Right atrium auricular region (tissue), 2 donors: Measurements from ENCODE around the gene PUM2. TPM values are rescaled to one million over a fixed set of nuclear protein-coding genes. Genes with fewer than 3 reads are reported as not detected.

Source experiments
- DNase-seq: peaks from one replicate; pipeline ENCODE4 v3.0.0-alpha.2; 2019; ENCODE audit warnings: low spot score
- H3K27ac ChIP-seq, 2 donors: fragments of 200-600 bp; sonication (generic); 1 replicate in 1 of 2; 2 replicates in 1 of 2; pipeline ENCODE4 v1.5.1; 2016 to 2019
- H3K27me3 ChIP-seq, 2 donors: fragments of 200-600 bp; sonication (generic); one replicate each; pipeline versions ENCODE4 v1.5.1 to v1.6.0; 2017 to 2019
- H3K36me3 ChIP-seq: fragments of 200-600 bp; sonication (generic); one replicate; pipeline ENCODE4 v1.5.1; 2016
- H3K4me1 ChIP-seq, 2 donors: fragments of 200-600 bp; sonication (generic); one replicate each; pipeline versions ENCODE4 v1.5.1 to v1.6.0; 2017 to 2019
- H3K4me3 ChIP-seq, 2 donors: fragments of 200-600 bp; sonication (generic); 1 replicate in 1 of 2; 2 replicates in 1 of 2; pipeline ENCODE4 v1.5.1; 2017 to 2019; ENCODE audit warnings: mild to moderate bottlenecking in 1 of 2, moderate library complexity in 1 of 2
- H3K9me3 ChIP-seq, 2 donors: fragments of 200-600 bp; sonication (generic); one replicate each; pipeline ENCODE4 v1.5.1; 2019
- total RNA-seq, 2 donors: library from RNA; depleted of rRNA; stranded (reverse); fragments of >200 nt; gene quantifications; one replicate each; pipeline ENCODE4 v1.1.0, GENCODE V29; 2016
- TF ChIP-seq, protein P1 (sequence below), 2 donors: fragments of 200-600 bp; sonication (generic); IDR thresholded peaks; one replicate each; pipeline ENCODE4 v1.5.1; 2019; ENCODE audit warnings: antibody characterized with exemption in 2 of 2

PUM2 gene
- total RNA-seq, 2 donors from 2014 or later = 35.0 to 44.8 TPM

DNA sequence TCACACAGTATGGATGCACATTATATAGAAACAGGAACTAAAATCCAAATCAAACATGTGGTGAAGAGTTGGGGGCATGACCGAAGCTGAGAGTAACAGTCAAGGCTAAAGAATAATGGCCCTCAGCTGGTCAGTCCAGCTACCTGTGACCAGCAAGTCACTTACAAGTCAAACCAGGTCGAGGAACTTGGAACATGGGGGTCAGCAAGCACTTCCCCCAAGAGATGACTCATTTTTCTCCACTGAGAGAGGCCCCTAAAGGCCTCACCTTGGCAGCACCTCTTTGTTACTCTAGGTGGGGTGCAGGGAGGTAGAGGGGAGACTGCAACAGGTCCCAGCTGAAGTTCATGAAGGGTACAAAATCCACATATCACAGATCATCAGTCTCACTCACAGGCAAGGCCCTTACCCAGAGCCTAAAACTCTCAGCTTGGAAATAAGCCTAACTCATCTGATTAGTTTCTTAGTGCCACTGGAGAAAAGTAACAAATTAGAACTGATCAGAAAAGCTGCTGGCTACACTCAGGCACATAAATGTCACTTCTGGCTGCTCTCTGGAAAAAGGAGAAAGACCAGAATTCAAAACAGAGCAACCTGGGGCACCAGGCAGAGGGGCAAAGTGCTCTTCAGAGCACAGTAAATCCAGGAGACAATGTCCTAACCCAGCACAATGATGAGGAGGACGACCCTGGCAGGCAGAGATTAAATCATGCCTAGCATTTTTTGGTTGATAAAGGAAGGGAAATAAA lies 129.7 kb downstream of the PUM2 start:
- Histone ChIP-seq H3K4me3 (no peak overlapping the region), H3K36me3 (no peaks in the 10 kb centered on the region)
- TF ChIP-seq, protein P1, sequence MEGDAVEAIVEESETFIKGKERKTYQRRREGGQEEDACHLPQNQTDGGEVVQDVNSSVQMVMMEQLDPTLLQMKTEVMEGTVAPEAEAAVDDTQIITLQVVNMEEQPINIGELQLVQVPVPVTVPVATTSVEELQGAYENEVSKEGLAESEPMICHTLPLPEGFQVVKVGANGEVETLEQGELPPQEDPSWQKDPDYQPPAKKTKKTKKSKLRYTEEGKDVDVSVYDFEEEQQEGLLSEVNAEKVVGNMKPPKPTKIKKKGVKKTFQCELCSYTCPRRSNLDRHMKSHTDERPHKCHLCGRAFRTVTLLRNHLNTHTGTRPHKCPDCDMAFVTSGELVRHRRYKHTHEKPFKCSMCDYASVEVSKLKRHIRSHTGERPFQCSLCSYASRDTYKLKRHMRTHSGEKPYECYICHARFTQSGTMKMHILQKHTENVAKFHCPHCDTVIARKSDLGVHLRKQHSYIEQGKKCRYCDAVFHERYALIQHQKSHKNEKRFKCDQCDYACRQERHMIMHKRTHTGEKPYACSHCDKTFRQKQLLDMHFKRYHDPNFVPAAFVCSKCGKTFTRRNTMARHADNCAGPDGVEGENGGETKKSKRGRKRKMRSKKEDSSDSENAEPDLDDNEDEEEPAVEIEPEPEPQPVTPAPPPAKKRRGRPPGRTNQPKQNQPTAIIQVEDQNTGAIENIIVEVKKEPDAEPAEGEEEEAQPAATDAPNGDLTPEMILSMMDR (IDR thresholded peaks at IDR 0.05) = no peak

DNA sequence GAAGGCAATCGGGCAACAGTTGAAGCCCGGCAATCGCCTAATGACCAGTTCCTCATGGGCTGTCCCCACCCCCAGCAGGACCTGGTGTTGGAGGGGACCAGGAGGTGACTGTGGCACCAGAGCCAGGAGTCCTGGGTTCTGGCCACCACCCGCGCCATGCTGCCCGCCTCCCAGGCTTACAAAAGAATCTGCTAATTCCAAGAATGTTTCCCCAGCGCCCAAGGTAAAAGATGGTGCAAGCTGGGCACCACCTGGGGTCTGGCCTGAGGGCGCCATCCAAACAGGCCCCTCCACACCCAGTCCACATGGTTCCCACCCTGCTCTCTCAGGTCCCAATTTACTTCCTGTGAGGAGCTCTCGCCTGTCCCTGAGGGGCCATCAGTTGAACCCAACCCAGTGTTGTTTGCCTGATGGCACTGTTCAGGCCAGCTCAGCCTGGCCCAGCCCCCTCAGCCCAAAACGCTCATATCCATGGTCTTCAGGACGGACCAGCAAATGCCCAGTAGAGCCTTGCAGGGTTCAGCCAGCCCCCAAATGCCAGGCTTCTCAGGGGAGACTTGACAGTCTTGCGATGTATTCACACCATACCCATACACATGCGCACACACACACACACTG lies 130.8 kb downstream of the PUM2 start:
- Histone ChIP-seq H3K36me3 (no peaks in the 10 kb centered on the region), H3K4me3 (no peak overlapping the region), H3K27me3 (no peaks in the 10 kb centered on the region), H3K9me3 (no peaks in the 10 kb centered on the region), H3K27ac (no peak overlapping the region), H3K4me1 (peaks cover 0 to 13% of the 10 kb centered on the region in 2 donors)
- TF ChIP-seq, protein P1 (IDR thresholded peaks at IDR 0.05) = no peak
- no peak for DNase-seq

More for the DNA sequence above, 129.7 kb downstream of the PUM2 start:
- Histone ChIP-seq H3K27me3 (no peaks in the 10 kb centered on the region), H3K4me1 (peaks cover 0 to 22% of the 10 kb centered on the region in 2 donors), H3K27ac (no peak overlapping the region), H3K9me3 (no peaks in the 10 kb centered on the region)
- no peak for DNase-seq

DNA sequence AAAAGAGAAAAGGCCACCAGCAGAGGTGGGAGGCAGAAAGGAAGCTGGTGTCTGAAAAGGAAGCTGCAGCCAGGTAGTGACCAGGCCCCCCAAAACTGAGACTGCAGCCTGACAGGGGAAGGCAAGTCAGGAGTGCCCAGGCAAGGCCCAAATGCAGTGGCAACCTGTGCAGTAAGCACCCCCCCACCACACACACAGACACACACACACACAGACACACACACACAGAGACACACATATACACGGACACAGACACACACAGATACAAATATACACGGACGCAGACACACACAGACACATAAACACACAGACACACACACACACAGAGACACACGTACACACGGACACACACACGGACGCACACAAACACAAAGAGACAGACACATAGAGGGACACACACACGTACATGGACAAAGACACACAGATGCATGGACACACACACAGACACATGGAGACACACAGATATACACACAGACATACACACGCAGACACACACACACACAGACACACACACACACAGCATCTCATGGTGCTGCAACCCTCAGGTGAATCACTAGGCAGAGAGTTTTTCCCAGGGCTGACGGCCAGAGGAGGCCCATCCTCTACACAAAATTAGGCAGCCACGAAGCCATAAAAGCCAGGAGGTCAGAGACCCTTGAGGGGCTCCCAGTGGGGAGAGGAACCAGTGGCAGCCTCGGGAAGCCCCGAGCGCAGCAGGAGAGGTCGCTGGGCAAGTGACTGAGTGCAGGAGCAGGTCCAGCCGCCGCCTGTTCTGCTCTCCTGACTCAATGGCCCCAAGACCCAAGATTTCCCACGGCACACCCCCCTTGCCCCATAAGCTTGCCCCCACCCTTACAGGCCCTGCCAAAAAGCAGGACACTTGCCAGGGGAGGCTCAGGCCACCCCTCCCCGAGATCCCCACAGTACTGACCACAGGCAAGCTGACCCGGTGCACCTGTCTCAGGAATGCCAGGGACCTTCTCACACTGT lies 132.0 kb downstream of the PUM2 start:
- Histone ChIP-seq H3K27me3 (no peaks in the 10 kb centered on the region), H3K9me3 (no peaks in the 10 kb centered on the region), H3K27ac (no peak overlapping the region), H3K36me3 (no peaks in the 10 kb centered on the region), H3K4me3 (no peak overlapping the region), H3K4me1 (peaks cover 0 to 8% of the 10 kb centered on the region in 2 donors)
- DNase-seq = no peak
- TF ChIP-seq, protein P1 (IDR thresholded peaks at IDR 0.05) = no peak

DNA sequence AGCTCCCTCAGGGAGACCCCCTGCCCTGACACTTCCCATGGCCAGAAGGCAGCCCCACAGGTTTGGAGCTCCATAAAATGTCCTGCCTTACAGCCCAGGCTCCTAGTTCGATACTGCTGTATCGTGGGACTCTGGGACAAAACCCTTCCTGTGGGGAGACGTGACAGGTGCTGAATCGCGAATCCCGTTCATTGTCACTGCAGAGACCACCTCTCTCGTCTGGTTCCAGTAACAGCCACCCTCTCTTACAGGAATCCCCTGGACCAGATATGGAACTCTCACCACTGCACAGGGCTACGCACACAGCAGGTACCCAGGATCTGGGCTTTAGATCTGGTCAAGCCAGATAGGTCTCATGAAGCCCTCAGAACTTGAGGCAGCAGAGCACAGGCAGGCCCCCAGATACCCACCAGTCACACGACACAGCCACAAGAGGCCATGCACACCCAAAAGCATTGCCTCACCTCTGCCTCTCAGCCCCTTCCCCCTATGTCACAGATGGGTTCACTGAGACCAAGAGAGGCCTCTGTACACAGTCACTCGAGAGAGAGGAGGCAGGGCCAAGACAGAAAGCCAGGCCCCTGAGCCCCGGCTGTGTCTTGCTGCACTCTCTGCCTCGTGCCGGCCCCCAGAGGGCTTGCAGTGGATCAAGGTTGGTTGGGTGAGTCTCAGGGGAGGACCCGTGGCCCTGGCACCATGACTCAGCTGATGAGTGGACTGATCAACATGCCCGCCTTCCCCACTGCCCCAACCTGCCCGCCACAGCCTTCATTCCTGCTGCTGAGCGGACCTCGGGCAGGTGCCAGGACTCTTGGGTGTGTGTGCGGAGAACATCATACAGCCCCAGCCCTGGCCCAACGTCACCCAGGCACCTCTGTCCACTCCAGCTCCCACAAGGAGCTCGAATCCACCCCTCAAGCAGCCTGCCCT lies 133.3 kb downstream of the PUM2 start:
- H3K36me3 ChIP-seq = no peaks in the 10 kb centered on the region
- no peaks in the 10 kb centered on the region for H3K27me3 ChIP-seq
- H3K4me3 ChIP-seq = no peak overlapping the region
- DNase-seq = no peak
- no peak overlapping the region for H3K27ac ChIP-seq
- TF ChIP-seq, protein P1 (IDR thresholded peaks at IDR 0.05) = no peak
- H3K4me1 ChIP-seq = no peaks in the 10 kb centered on the region
- H3K9me3 ChIP-seq = no peaks in the 10 kb centered on the region
